Keratinocyte (primary cell): ENCODE measurements around the gene TOMM20. TPM values are rescaled to one million over a fixed set of nuclear protein-coding genes. Genes with fewer than 3 reads are reported as not detected.

Source experiments
- DNase-seq: peaks from one replicate; pipeline ENCODE4 v3.0.0-alpha.2; 2011; ENCODE audit warnings: low read depth, missing footprints, low spot score
- FAIRE-seq: peaks from 2 replicates; lab custom pipeline; 2011; peaks lifted over from hg19 to GRCh38; lab: Jason Lieb, UNC
- H2AFZ ChIP-seq: 2 replicates; pipeline ENCODE4 v1.6.0; 2012; ENCODE audit warnings: low read length, control low read depth, inconsistent platforms; ENCODE audit not compliant: control insufficient read depth
- H3K27ac ChIP-seq: 2 replicates; pipeline ENCODE4 v1.5.1; 2011; ENCODE audit warnings: low read length; ENCODE audit not compliant: control insufficient read depth, insufficient read depth
- H3K27me3 ChIP-seq: 3 replicates; pipeline ENCODE4 v1.6.0; 2011; ENCODE audit warnings: low read length; ENCODE audit not compliant: control insufficient read depth, insufficient read depth; ENCODE audit errors: extremely low read depth
- H3K36me3 ChIP-seq, 2 experiments: 2 replicates in 1 of 2; 3 replicates in 1 of 2; pipeline ENCODE4 v1.5.1; 2011; ENCODE audit warnings: low read length in 2 of 2, mild to moderate bottlenecking in 1 of 2; ENCODE audit not compliant: control insufficient read depth in 2 of 2, insufficient read depth in 2 of 2; ENCODE audit errors: extremely low read depth in 1 of 2
- H3K4me1 ChIP-seq: 3 replicates; pipeline ENCODE4 v1.5.1; 2011; ENCODE audit warnings: low read length; ENCODE audit not compliant: control insufficient read depth, insufficient read depth; ENCODE audit errors: extremely low read depth
- H3K4me2 ChIP-seq: 3 replicates; pipeline ENCODE4 v1.6.0; 2011; ENCODE audit warnings: low read depth, low read length; ENCODE audit not compliant: control insufficient read depth, insufficient read depth; ENCODE audit errors: extremely low read depth
- H3K4me3 ChIP-seq, 3 experiments: fragments of 200-600 bp in 1 of 3; sonication (generic) in 1 of 3; 2 replicates in 2 of 3; 3 replicates in 1 of 3; pipeline ENCODE4 v1.5.1; 2011 to 2016; ENCODE audit warnings: low read length in 3 of 3, mild to moderate bottlenecking in 3 of 3, control low read depth in 2 of 3, inconsistent platforms in 1 of 3, low read depth in 1 of 3, mixed read lengths in 1 of 3, mixed run types in 1 of 3, moderate library complexity in 1 of 3; ENCODE audit not compliant: control insufficient read depth in 2 of 3, insufficient read depth in 2 of 3; ENCODE audit errors: extremely low read depth in 1 of 3
- H3K79me2 ChIP-seq: 2 replicates; pipeline ENCODE4 v1.6.0; 2012; ENCODE audit warnings: low read length; ENCODE audit not compliant: control insufficient read depth, insufficient read depth
- H3K9ac ChIP-seq: 3 replicates; pipeline ENCODE4 v1.6.0; 2011; ENCODE audit warnings: low read length; ENCODE audit not compliant: control insufficient read depth, insufficient read depth; ENCODE audit errors: extremely low read depth
- H3K9me1 ChIP-seq: 3 replicates; pipeline ENCODE4 v1.6.0; 2011; ENCODE audit warnings: low read length; ENCODE audit not compliant: control insufficient read depth, insufficient read depth; ENCODE audit errors: extremely low read depth
- H3K9me3 ChIP-seq: 2 replicates; pipeline ENCODE4 v1.5.1; 2012; ENCODE audit warnings: low read depth, low read length; ENCODE audit not compliant: control insufficient read depth
- H4K20me1 ChIP-seq: 3 replicates; pipeline ENCODE4 v1.6.0; 2011; ENCODE audit warnings: low read length; ENCODE audit not compliant: control insufficient read depth, insufficient read depth; ENCODE audit errors: extremely low read depth
- CTCF ChIP-seq, 3 experiments: IDR thresholded peaks in 1 of 3; conservative IDR thresholded peaks in 1 of 3; optimal IDR thresholded peaks in 1 of 3; 2 replicates in 2 of 3; 3 replicates in 1 of 3; pipeline versions ENCODE3 to v1.5.1; 2011; ENCODE audit warnings: low read length in 3 of 3, mild to moderate bottlenecking in 3 of 3, moderate library complexity in 2 of 3, control low read depth in 1 of 3, inconsistent platforms in 1 of 3; ENCODE audit not compliant: insufficient read depth in 2 of 3; ENCODE audit errors: extremely low read depth in 1 of 3
- EZH2 ChIP-seq: IDR thresholded peaks from one replicate; pipeline ENCODE4 v1.6.1; 2012; ENCODE audit warnings: inconsistent platforms, mild to moderate bottlenecking, low read length, moderate library complexity
- dilution Hi-C: fragments of 300-500 bp; cut with MboI; formaldehyde crosslinking; loops from one replicate; pipeline ENCODE4 v1.7.0; 2020; ENCODE audit warnings: low sequenced_read_pairs; ENCODE audit not compliant: extremely low pct_ligation_motif_present
- polyA plus RNA-seq, 5 experiments: library from polyadenylated mRNA; depleted of rRNA in 3 of 5; stranded (reverse) in 3 of 5; stranded (forward) in 1 of 5; unstranded in 1 of 5; fragments of >200 nt; gene quantifications; 1 replicate in 1 of 5; 2 replicates in 3 of 5; 3 replicates in 1 of 5; pipeline versions ENCODE4 v1.2.1 to v1.2.3, GENCODE V29; 2011 to 2012; ENCODE audit warnings: missing spikeins in 2 of 5, low read depth in 1 of 5, low replicate concordance in 1 of 5

Gene TOMM20
- polyA plus RNA-seq, 1 donor (not counting 4 experiments of a cell fraction or from before 2014, with no cell fraction given) = 140 TPM

GRCh38 chr1:235069577-235070563 is 58.8 kb downstream of the TOMM20 start:
- dilution Hi-C loops = loop anchor here (10.0 kb wide), 2 partner anchors 95 to 195 kb away; no protein-coding TSS in a partner anchor
- DNase-seq (peak; percentile 99), FAIRE-seq (no peak)
- H3K4me3 ChIP-seq = peak overlapping the region in 1 of 3 experiments; percentile 21
- H2AFZ ChIP-seq = no peak overlapping the region
- no peaks in the 10 kb centered on the region for H4K20me1 ChIP-seq
- no peaks in the 10 kb centered on the region for H3K9me1 ChIP-seq
- H3K4me1 ChIP-seq = peaks cover 59% of the 10 kb centered on the region
- no peaks in the 10 kb centered on the region for H3K36me3 ChIP-seq
- no peaks in the 10 kb centered on the region for H3K79me2 ChIP-seq
- peak overlapping the region; percentile 87 for H3K27ac ChIP-seq
- TF ChIP-seq CTCF (optimal IDR thresholded peaks at IDR 0.05 in 1 of 3, IDR thresholded peaks at IDR 0.05 in 1 of 3, conservative IDR thresholded peaks at IDR 0.05 in 1 of 3; ENCODE audit: extremely low read depth in 1 of 3, insufficient read depth in 2 of 3, low read length in 3 of 3) (no peak), EZH2 (no peak)
- H3K9me3 ChIP-seq = no peaks in the 10 kb centered on the region
- H3K9ac ChIP-seq = peak overlapping the region; percentile 87
- H3K27me3 ChIP-seq = no peaks in the 10 kb centered on the region
- peak overlapping the region; percentile 55 for H3K4me2 ChIP-seq

- no peak for FAIRE-seq
- H2AFZ ChIP-seq = no peak overlapping the region
- H3K4me2 ChIP-seq = peak overlapping the region; percentile 48
- H3K9me3 ChIP-seq = no peaks in the 10 kb centered on the region
- no peaks in the 10 kb centered on the region for H3K9me1 ChIP-seq
- no peak overlapping the region for H3K4me3 ChIP-seq
- H3K27me3 ChIP-seq = no peaks in the 10 kb centered on the region
- TF ChIP-seq CTCF (optimal IDR thresholded peaks at IDR 0.05 in 1 of 3, IDR thresholded peaks at IDR 0.05 in 1 of 3, conservative IDR thresholded peaks at IDR 0.05 in 1 of 3; ENCODE audit: extremely low read depth in 1 of 3, insufficient read depth in 2 of 3, low read length in 3 of 3) = no peak
- H4K20me1 ChIP-seq = no peaks in the 10 kb centered on the region
- dilution Hi-C loops = no loop called here
- no peak for DNase-seq
- H3K79me2 ChIP-seq = no peaks in the 10 kb centered on the region
- H3K36me3 ChIP-seq = no peaks in the 10 kb centered on the region
- H3K9ac ChIP-seq = peak overlapping the region; percentile 87
- peaks cover 52% of the 10 kb centered on the region for H3K4me1 ChIP-seq
- peak overlapping the region; percentile 99 for H3K27ac ChIP-seq
Observed at GRCh38 chr1:235069176-235069575, 59.5 kb downstream of the TOMM20 start.
